HFFc6 (cell line): ENCODE results near the gene PELI3. TPM values are rescaled to one million over a fixed set of nuclear protein-coding genes. Genes with fewer than 3 reads are reported as not detected.
"Not testable (repeated sequence)": the region's sequence is repeated elsewhere in the genome, so short reads cannot be mapped to it uniquely, and the experiment has no call there.

Source experiments
- DNase-seq: peaks from one replicate; pipeline ENCODE4 v3.0.0-alpha.2; 2018
- H3K27ac Mint-ChIP-seq: 2 replicates; pipeline ENCODE4 v1.8.0; 2020; ENCODE audit warnings: mild to moderate bottlenecking, mixed read lengths
- H3K27me3 Mint-ChIP-seq: 2 replicates; pipeline ENCODE4 v1.8.0; 2021; ENCODE audit warnings: mild to moderate bottlenecking, moderate library complexity, mixed read lengths; ENCODE audit not compliant: insufficient read depth
- H3K36me3 Mint-ChIP-seq: 2 replicates; pipeline ENCODE4 v1.8.0; 2021; ENCODE audit warnings: low read depth, mixed read lengths
- H3K4me1 Mint-ChIP-seq: 2 replicates; pipeline ENCODE4 v1.8.0; 2020; ENCODE audit warnings: low read depth, mixed read lengths
- H3K4me3 Mint-ChIP-seq: 2 replicates; pipeline ENCODE4 v1.8.0; 2020; ENCODE audit warnings: mild to moderate bottlenecking, moderate library complexity, mixed read lengths
- H3K9me3 Mint-ChIP-seq: 2 replicates; pipeline ENCODE4 v1.8.0; 2020; ENCODE audit warnings: mild to moderate bottlenecking, mixed read lengths
- CTCF ChIP-seq: fragments of 200-600 bp; sonication (generic); IDR thresholded peaks from 2 replicates; pipeline ENCODE4 v1.5.0; 2021; ENCODE audit warnings: antibody characterized with exemption, mild to moderate bottlenecking
- total RNA-seq, 6 experiments: library from RNA; stranded (reverse); fragmentation: NEBNext Ultra II Directional; extraction: Animal tissue kit (Norgen Biotek cat#: 25700); gene quantifications; 2 replicates in 1 of 6; 3 replicates in 5 of 6; pipeline ENCODE4 v1.2.3, GENCODE V29; 2021

The PELI3 gene
- total RNA-seq, 6 experiments from 2014 or later = 6.7 to 8.0 (median 7.2) TPM

DNA sequence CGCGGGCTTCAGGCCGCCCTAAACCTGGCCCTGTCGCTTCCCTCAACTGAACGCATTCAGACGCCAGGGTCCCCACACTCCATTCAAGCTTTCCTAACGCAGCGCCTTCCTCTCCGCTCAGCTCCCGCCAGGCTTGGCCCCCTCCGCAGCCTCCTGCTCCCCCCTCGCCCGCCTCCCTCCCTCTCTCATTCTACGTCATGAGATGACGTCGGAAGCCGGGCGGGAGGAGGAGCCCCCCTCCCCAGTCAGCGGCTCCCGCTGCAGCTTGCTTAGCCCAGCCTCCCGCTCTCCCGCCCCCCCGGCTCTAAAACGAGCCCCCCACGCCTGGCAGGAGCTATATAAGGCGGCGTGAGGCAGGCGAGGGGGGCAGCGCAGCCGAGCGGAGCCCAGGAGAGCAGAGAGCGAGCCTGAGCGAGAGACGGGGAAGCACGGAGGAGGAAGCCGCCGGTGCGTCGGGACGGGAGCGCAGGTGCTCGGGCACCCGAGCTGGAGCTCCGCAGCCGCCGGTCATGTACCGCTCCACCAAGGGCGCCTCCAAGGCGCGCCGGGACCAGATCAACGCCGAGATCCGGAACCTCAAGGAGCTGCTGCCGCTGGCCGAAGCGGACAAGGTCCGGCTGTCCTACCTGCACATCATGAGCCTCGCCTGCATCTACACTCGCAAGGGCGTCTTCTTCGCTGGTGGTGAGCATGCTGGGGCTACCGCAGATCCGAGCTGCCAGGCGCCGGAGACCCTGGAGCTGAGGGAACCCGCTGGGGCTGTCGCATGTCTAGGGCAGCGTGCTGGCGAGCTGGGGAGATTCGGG is 45.8 kb upstream of the PELI3 start, which contains the start of gene NPAS4:
TSS of gene NPAS4 (plus strand) at position 365 of the 806 bp plus-strand sequence. CDS start at position 510, 145 bp downstream.
- peaks cover 6% of the 10 kb centered on the region; the same call in 1 of the 2 replicates for H3K9me3 Mint-ChIP-seq
- H3K4me3 Mint-ChIP-seq = no peak within 1 kb of the TSS
- no peak within 1 kb of the TSS for H3K27ac Mint-ChIP-seq
- peaks cover 4% of the 10 kb centered on the region; the same call in 1 of the 2 replicates for H3K36me3 Mint-ChIP-seq
- no peak for TF ChIP-seq CTCF
- DNase-seq = no peak
- H3K27me3 Mint-ChIP-seq = peaks cover 10% of the 10 kb centered on the region
- peaks cover 27% of the 10 kb centered on the region for H3K4me1 Mint-ChIP-seq

- Mint-ChIP-seq H3K4me3 (no peak overlapping the region), H3K36me3 (peaks cover 4% of the 10 kb centered on the region; the same call in 1 of the 2 replicates), H3K9me3 (peaks cover 6% of the 10 kb centered on the region; the same call in 1 of the 2 replicates), H3K27me3 (peaks cover 10% of the 10 kb centered on the region), H3K27ac (no peak overlapping the region), H3K4me1 (peaks cover 27% of the 10 kb centered on the region)
- TF ChIP-seq CTCF = no peak
- peak; percentile 71 for DNase-seq
These were observed 45.1 kb upstream of the PELI3 start for GRCh38 chr11:66421492-66422205.

DNA sequence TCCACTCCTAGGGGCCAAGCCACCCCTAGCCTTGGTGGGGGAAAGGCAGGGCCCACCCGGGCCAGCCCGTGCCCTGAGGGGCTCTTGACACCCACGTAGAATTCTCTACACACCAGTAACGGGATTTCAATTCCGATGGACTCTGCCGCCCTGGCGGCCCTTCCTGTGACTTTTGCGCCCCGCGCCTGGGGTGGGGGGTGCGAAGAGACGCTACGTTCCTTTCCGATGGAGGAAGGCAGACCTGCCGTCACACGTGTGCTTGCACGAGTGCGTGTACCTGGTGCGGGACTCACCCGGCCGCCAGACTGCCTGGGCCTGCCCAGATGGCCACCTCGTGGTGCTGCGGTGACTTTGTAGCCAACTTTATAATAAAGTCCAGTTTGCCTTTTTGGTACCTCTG is 40.4 kb upstream of the PELI3 start:
- H3K4me1 Mint-ChIP-seq = peaks cover 6% of the 10 kb centered on the region; the same call in 1 of the 2 replicates
- H3K27ac Mint-ChIP-seq = no peak overlapping the region
- H3K9me3 Mint-ChIP-seq = no peaks in the 10 kb centered on the region
- no peak for DNase-seq
- H3K36me3 Mint-ChIP-seq = no peaks in the 10 kb centered on the region
- H3K4me3 Mint-ChIP-seq = no peak overlapping the region
- peaks cover 5% of the 10 kb centered on the region for H3K27me3 Mint-ChIP-seq
- no peak for TF ChIP-seq CTCF

- no peak for DNase-seq
- no peak for TF ChIP-seq CTCF
- Mint-ChIP-seq H3K4me3 (no peak overlapping the region), H3K36me3 (0 out of 2 replicates have a peak, but pooled peaks cover 4% of the 10 kb centered on the region), H3K27ac (no peak overlapping the region), H3K4me1 (peaks cover 6% of the 10 kb centered on the region; the same call in 1 of the 2 replicates), H3K9me3 (no peaks in the 10 kb centered on the region), H3K27me3 (no peaks in the 10 kb centered on the region; the same call in 1 of the 2 replicates)
These were observed 37.8 kb upstream of the PELI3 start for GRCh38 chr11:66428933-66429332.

- H3K4me3 Mint-ChIP-seq = no peak overlapping the region
- peak; percentile 96 for TF ChIP-seq CTCF
- H3K36me3 Mint-ChIP-seq = 0 out of 2 replicates have a peak, but pooled peaks cover 5% of the 10 kb centered on the region
These were observed 36.6 kb upstream of the PELI3 start for GRCh38 chr11:66429983-66430602.

DNA sequence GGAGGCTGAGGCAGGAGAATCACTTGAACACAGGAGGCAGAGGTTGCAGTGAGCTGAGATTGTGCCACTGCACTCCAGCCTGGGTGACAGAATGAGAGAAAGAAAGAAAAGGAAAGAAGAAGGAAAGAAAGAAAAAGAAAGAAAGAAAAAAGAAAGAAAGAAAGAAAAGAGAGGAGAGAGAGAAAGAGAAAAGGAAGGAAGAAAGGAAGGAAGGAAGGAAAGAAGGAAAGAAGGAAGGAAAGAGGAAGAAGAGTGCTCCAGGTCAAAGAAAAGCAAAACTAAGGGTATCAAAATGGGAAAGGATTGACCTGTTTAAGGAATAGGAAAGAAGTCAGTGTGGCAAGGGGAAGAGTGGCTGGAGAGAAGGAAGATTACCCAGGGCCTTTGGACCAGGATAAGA is 35.4 kb upstream of the PELI3 start:
- H3K36me3 Mint-ChIP-seq = peaks cover 13% of the 10 kb centered on the region; the same call in 1 of the 2 replicates
- H3K27me3 Mint-ChIP-seq, H3K27ac Mint-ChIP-seq, DNase-seq, H3K9me3 Mint-ChIP-seq, H3K4me3 Mint-ChIP-seq, H3K4me1 Mint-ChIP-seq: not testable (repeated sequence)

More at GRCh38 chr11:66429983-66430602, 36.6 kb upstream of the PELI3 start:
- no peaks in the 10 kb centered on the region for H3K9me3 Mint-ChIP-seq
- peaks cover 6% of the 10 kb centered on the region; the same call in 1 of the 2 replicates for H3K4me1 Mint-ChIP-seq
- H3K27ac Mint-ChIP-seq = no peak overlapping the region
- H3K27me3 Mint-ChIP-seq = no peaks in the 10 kb centered on the region; the same call in 1 of the 2 replicates
- peak; percentile 43 for DNase-seq

GRCh38 chr11:66431871-66432329 is 34.8 kb upstream of the PELI3 start:
- DNase-seq, H3K4me1 Mint-ChIP-seq, H3K4me3 Mint-ChIP-seq, H3K9me3 Mint-ChIP-seq, H3K27ac Mint-ChIP-seq, H3K27me3 Mint-ChIP-seq: not testable (repeated sequence)
- peaks cover 19% of the 10 kb centered on the region; the same call in 1 of the 2 replicates for H3K36me3 Mint-ChIP-seq
